Measurements from ENCODE around the gene GADD45B. TPM values are rescaled to one million over a fixed set of nuclear protein-coding genes. Genes with fewer than 3 reads are reported as not detected.

Gene GADD45B
- total RNA-seq, 4 donors from 2014 or later, result 52.5 to 134 (median 68.7) TPM

DNA sequence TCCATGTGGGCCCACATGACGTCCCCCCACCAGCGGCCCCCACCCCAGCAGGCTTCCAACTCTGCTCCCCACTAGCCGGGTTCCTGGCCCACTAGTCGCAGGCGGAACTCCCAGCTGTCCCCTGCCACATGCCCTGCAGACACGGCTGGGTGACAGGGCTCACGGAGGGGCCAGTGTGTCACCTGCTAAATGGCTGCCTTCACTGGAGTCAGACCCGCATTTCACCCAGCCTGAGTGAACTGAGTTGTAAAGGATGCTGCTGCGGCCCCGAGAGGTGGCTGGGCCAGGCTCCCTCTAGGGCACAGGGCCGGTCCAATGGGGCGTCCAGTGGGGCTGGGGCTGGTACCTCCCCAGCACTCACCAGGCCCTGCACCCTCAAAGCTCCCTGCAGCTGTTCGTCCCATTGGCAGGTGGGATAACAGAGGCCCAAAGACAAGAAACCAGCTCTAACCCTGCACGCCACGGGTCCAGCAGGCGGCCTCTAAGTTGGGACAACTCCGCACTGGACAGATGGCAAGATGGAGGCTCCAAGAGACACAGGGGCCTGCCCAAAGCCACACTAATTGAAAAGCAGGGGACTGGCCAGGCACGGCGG lies 22.4 kb upstream of the GADD45B start:
- H3K27ac ChIP-seq, result no peak overlapping the region
- DNase-seq (ENCODE audit: low spot score in 2 of 2), result no peak
- TF ChIP-seq, protein P1, sequence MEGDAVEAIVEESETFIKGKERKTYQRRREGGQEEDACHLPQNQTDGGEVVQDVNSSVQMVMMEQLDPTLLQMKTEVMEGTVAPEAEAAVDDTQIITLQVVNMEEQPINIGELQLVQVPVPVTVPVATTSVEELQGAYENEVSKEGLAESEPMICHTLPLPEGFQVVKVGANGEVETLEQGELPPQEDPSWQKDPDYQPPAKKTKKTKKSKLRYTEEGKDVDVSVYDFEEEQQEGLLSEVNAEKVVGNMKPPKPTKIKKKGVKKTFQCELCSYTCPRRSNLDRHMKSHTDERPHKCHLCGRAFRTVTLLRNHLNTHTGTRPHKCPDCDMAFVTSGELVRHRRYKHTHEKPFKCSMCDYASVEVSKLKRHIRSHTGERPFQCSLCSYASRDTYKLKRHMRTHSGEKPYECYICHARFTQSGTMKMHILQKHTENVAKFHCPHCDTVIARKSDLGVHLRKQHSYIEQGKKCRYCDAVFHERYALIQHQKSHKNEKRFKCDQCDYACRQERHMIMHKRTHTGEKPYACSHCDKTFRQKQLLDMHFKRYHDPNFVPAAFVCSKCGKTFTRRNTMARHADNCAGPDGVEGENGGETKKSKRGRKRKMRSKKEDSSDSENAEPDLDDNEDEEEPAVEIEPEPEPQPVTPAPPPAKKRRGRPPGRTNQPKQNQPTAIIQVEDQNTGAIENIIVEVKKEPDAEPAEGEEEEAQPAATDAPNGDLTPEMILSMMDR (IDR thresholded peaks at IDR 0.05), result no peak
- TF ChIP-seq POLR2AphosphoS5 (IDR thresholded peaks at IDR 0.05) (no peak), POLR2A (IDR thresholded peaks at IDR 0.05) (no peak)
- no peak overlapping the region for H3K4me3 ChIP-seq
- 79% methylated on average over 12 of the region's 19 CpGs for WGBS
- H3K4me1 ChIP-seq, result peaks cover 14% of the 10 kb centered on the region
- H3K36me3 ChIP-seq, result no peaks in the 10 kb centered on the region
- no peaks in the 10 kb centered on the region for H3K9me3 ChIP-seq
- no peaks in the 10 kb centered on the region for H3K27me3 ChIP-seq

DNA sequence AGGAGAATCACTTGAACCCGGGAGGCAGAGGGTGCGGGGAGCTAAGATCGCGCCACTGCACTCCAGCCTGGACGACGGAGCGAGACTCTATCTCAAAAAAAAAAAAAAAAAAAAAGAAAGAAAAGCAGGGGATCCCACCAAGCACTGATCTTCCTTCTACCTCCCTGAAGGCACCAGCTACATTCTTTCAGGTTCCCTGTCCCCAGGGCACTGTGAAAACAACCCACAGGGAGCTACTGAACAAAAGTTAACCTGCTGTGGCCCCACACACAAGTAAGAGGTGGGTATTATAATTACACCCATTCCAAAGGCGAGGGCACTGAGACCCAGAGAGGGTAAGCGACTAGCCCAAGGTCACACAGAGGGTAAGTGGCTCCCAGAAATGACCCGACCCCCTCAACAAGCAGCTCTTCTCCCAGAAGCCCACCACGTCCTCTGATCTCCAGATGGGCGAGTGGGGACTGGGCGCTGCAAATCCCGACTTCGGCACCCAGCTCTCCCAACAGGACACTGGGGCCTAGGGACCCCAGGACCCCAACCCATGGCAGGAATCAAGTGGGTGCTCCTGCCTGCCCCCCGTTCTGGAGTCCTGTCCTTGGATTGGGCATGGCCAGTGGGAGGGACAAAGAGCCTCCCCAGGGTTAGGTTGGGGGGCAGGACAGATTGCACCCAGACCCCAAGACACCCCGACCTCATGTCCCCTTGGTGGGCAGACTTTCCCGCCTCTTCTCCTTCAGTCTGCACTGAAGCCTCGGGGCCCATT lies 21.5 kb upstream of the GADD45B start:
- no peak for DNase-seq (ENCODE audit: low spot score in 2 of 2)
- Histone ChIP-seq H3K27me3 (no peaks in the 10 kb centered on the region), H3K36me3 (no peaks in the 10 kb centered on the region), H3K27ac (no peak overlapping the region), H3K9me3 (no peaks in the 10 kb centered on the region), H3K4me1 (peaks cover 14% of the 10 kb centered on the region), H3K4me3 (no peak overlapping the region)
- TF ChIP-seq, protein P1 (IDR thresholded peaks at IDR 0.05), result no peak
- TF ChIP-seq POLR2A (IDR thresholded peaks at IDR 0.05) (no peak), EP300 (IDR thresholded peaks at IDR 0.05) (no peak), POLR2AphosphoS5 (IDR thresholded peaks at IDR 0.05) (no peak)
- WGBS, result 88% methylated on average over 15 of the region's 19 CpGs

DNA sequence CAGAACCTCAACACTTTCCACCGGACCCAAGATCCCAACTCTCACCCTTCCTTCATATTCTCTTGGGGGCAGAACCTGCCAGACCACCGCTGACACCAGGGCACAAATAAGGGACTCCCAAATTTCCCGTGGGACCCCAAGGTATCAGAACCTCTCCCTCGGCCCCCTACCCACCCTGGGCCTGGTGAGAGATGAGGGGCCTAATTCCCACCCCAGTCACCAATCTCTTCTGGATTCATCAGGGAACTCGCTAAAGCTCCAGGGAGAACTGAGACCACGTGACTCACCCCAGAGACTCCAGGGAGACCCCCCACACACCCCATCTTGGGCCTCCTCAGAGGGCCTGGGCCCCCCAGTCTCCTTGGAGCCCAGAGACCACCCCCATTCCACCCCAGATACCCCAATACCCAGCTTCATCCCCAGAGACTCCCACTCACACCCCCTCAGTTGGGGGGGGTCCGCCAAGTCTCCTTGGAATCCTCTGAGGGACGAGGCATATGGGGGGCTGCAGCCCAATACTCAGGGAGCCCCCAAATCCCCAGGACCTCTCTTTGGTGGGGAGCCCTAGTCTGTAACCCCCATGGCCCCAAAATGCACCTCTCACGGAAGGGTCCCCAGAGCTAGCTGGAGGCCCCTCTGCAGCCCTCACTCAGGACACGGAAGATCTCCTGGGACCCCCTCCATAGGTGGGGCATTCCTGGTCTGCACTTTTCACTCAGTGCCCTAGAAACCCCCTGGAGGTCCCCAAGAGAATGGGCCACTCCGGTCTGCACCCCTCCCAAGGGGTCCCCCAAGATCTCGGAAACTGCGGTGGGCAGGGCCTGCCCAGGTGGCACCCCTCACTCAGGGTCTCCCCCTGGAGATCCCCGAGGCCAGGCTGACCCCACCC lies 20.7 kb upstream of the GADD45B start:
- Histone ChIP-seq H3K27ac (no peak overlapping the region), H3K9me3 (no peaks in the 10 kb centered on the region), H3K27me3 (no peaks in the 10 kb centered on the region), H3K36me3 (no peaks in the 10 kb centered on the region), H3K4me3 (peak overlapping the region; percentile 95), H3K4me1 (peaks cover 14% of the 10 kb centered on the region)
- 88% methylated on average over 10 of the region's 14 CpGs for WGBS
- no peak for TF ChIP-seq EP300 (IDR thresholded peaks at IDR 0.05)
- TF ChIP-seq, protein P1 (IDR thresholded peaks at IDR 0.05), result no peak
- no peak for TF ChIP-seq POLR2AphosphoS5 (IDR thresholded peaks at IDR 0.05)
- TF ChIP-seq POLR2A (IDR thresholded peaks at IDR 0.05), result no peak
- DNase-seq (ENCODE audit: low spot score in 2 of 2), result no peak

DNA sequence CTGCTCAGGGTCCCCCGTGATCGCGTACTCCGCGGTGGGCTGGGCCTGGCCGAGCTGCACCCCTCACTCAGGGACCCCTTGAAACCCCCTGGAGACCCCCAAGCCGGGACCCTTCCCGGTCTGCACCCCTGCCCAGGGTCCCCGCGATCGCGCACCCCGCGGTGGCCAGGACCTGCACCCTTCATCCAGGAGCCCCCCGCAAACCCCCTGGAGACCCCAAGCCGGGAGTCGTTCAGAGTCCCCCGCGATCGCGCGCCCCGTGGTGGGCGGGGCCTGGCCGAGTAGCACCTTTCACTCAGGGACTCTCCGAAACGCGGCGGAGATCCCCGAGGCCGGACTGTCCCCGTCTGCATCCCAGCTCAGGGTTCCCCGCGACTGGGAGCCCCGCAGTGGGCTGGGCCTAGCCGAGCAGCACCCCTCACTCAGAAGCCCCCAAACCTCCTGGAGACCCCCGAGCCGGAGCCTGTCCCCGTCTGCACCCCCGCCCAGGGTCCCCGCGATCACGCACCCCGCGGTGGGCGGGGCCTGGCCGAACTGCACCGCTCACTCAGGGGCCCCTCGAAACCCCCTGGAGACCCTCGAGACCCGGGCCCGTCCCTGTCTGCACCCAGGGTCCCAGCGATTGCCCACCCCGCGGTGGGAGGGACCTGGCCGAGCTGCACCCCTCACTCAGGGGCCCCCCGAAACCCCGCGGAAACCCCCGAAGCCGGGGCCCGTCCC lies 19.9 kb upstream of the GADD45B start:
- Histone ChIP-seq H3K4me3 (peak overlapping the region; percentile 95), H3K27me3 (no peaks in the 10 kb centered on the region), H3K4me1 (peaks cover 14% of the 10 kb centered on the region), H3K9me3 (no peaks in the 10 kb centered on the region), H3K27ac (peak overlapping the region; percentile 63), H3K36me3 (no peaks in the 10 kb centered on the region)
- DNase-seq (ENCODE audit: low spot score in 2 of 2), result no peak
- 0% methylated on average over 13 of the region's 62 CpGs for WGBS
- TF ChIP-seq POLR2AphosphoS5 (IDR thresholded peaks at IDR 0.05) (no peak), POLR2A (IDR thresholded peaks at IDR 0.05) (no peak), EP300 (IDR thresholded peaks at IDR 0.05) (no peak)
- TF ChIP-seq, protein P1 (IDR thresholded peaks at IDR 0.05), result no peak

Measured in suprapubic skin (tissue), 4 donors.